Right lobe of liver (tissue), 4 donors: Measurements from ENCODE around the gene ERBB4.

Experiments used
- POLR2A ChIP-seq: fragments of 450-650 bp; IDR thresholded peaks from one replicate; pipeline ENCODE4 v1.6.1; 2017; ENCODE audit warnings: antibody characterized with exemption, mild to moderate bottlenecking
- TF ChIP-seq, protein P1 (sequence below), 4 donors: fragments of 200-600 bp in 3 of 4; fragments of 450-650 bp in 1 of 4; IDR thresholded peaks; one replicate each; pipeline versions ENCODE4 v1.5.1 to v1.8.0; 2016 to 2022; ENCODE audit warnings: antibody characterized with exemption in 4 of 4, mild to moderate bottlenecking in 2 of 4
- donor health status: DM: no; HTN: no; CAD: no.
- donor health status: DM: no; HTN: no; CAD: no.
- donor health status: DM: no; HTN: yes; CAD: no.

DNA sequence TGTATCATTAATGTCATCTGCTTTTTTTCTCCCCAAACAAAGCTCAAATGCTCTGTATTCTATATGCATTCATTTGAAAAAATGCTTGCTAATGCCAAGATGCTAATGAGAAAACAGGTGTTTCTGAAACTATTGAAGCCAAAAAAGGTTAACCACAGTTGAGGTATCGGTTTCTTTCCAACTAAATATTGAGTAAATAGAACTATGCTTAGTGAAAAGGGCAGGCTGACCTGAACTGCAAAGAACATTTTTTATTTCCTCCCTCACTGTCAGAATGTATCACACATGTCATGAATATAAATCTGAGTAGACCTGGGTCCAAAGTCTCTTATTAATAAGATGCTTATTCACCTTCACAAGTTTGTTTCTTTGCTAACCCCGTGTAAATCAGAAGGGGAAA is 1115.6 kb downstream of the ERBB4 start:
- TF ChIP-seq, protein P1, sequence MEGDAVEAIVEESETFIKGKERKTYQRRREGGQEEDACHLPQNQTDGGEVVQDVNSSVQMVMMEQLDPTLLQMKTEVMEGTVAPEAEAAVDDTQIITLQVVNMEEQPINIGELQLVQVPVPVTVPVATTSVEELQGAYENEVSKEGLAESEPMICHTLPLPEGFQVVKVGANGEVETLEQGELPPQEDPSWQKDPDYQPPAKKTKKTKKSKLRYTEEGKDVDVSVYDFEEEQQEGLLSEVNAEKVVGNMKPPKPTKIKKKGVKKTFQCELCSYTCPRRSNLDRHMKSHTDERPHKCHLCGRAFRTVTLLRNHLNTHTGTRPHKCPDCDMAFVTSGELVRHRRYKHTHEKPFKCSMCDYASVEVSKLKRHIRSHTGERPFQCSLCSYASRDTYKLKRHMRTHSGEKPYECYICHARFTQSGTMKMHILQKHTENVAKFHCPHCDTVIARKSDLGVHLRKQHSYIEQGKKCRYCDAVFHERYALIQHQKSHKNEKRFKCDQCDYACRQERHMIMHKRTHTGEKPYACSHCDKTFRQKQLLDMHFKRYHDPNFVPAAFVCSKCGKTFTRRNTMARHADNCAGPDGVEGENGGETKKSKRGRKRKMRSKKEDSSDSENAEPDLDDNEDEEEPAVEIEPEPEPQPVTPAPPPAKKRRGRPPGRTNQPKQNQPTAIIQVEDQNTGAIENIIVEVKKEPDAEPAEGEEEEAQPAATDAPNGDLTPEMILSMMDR (IDR thresholded peaks at IDR 0.05), result no peak
- no peak for TF ChIP-seq POLR2A
